GM19023 (cell line): ENCODE results near the gene RICTOR.

Experiments
- ATAC-seq: cut with Tn5 transposase; IDR thresholded peaks from one replicate; pipeline ENCODE4 v1.9.1; 2021; ENCODE audit warnings: mild to moderate bottlenecking, moderate library complexity; ENCODE audit not compliant: unreplicated experiment

Gene RICTOR

DNA sequence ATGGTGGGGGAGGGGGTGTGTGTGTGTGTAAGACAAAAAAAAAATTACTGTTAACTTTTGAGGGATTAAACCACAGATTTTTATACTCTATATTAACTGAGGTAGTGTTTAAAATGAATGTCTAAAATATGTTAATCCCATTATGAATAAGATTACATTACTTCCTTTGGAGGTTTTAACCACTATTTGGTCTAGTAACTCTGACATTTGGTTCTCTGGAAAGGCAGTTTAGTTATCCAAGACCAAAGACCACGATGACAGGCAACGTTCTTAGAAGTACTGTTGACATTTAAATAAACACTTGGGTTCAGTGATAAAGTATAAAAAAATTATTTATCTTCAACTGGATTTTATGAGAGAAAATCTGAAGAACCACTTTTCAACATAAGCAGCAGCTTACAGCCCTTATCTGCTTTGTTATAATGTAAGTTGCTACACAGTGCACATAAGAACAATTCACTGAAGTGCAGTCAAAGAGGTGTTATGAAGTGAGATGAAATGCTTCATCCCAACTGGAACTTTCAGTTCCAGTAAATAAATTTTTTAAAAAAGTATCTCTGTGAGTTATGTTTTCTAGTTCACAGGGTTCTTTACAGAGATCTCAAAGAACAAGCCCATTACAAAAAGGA is 133.9 kb downstream of the RICTOR start:
- no peak for ATAC-seq

DNA sequence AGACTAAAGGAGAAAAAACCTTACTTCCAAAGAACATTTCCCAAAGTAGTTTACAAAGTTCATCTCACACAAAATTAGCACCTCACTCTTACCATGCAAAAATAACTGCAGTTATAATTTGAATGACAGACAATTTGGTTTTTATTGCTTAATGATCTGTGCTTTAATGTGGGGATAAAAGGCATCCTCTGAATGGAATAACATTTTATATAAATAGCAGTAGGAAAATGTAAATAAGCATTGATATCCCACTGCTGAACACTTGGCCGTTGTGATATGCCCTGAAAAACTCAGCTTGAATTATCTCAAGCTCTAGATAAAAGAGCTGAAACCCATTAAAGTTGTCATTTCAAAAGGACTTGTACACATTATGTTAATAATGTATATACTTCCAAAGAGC is 135.2 kb downstream of the RICTOR start:
- no peak for ATAC-seq

DNA sequence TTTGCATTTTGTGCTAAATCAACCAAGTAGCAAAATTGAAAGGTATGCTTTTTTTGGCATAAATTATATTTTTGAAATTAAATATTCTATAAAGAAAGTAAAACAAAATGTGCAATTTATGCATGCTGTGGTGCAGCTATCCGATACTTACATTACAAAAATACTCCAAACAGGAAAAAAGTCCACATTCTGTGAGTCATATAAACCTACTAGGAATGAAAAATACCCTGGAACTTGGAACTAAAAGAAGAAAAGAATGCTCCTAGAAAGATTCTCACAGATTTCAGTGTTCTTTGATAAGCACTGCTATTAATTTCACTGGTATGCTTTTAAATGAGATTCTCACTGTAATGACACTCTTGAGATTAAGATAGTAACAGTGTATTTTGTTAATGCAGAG is 135.8 kb downstream of the RICTOR start:
- ATAC-seq: no peak

DNA sequence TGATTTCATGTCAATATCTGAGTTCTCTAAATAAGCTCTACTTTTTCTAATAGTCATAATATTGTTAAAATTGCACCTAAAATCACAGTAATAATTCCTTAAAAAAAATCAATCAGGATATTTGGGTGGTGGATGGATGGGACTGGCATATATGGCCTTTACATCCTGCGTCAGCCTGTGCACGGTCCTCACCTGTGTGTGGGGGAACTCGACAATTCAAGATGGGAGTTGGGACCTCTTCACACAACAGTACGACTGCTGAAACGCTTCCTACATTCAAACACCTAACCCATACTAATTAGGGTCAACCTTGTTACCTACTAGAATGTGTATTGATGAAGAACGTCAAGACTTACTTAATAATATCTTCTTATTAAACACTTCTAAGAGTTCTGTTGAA is 137.9 kb downstream of the RICTOR start:
- ATAC-seq: no peak

DNA sequence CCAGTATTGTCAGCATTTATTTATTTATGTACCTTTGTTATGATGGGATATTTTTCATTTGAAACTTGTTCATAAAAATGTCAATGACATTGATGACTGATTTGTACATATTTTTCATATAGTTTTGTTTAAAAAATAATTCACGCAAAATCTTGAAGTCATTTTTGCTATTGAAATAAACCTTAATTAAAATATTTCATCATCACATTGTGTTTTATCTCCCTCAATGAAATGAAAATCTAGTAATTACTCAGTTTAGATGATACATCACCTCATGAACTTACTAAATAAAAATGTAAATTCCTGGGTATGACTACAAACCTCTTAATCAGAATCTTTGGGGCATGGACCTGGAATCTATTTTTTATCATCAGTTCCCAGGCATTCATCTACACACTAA is 138.8 kb downstream of the RICTOR start:
- ATAC-seq: no peak

DNA sequence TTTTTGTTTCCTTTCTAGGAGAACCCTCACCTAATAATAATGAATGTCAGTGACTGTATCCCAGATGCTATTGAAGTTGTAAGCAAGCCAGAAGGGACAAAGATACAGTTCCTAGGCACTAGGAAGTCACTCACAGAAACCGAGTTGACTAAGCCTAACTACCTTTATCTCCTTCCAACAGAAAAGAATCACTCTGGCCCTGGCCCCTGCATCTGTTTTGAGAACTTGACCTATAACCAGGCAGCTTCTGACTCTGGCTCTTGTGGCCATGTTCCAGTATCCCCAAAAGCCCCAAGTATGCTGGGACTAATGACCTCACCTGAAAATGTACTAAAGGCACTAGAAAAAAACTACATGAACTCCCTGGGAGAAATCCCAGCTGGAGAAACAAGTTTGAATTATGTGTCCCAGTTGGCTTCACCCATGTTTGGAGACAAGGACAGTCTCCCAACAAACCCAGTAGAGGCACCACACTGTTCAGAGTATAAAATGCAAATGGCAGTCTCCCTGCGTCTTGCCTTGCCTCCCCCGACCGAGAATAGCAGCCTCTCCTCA is 141.3 kb downstream of the RICTOR start:
- no peak for ATAC-seq

DNA sequence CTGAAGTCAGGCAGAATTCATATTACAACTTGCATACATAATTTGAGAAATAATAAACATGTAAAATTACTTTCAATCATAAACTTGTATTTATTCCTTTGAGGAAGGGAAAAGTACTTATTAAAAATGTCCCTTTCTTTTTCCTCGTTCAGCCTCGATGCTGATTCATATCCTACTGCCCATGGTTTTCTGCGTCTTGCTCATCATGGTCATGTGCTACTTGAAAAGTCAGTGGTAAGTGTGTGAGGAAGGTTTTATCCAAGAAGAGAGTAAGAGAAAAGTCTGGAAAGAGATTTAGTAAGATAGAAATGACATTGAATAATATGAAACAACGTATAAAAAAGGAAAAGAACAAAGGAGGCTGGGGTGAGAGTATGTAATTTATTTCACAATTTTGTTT is 142.5 kb downstream of the RICTOR start:
- ATAC-seq: no peak

DNA sequence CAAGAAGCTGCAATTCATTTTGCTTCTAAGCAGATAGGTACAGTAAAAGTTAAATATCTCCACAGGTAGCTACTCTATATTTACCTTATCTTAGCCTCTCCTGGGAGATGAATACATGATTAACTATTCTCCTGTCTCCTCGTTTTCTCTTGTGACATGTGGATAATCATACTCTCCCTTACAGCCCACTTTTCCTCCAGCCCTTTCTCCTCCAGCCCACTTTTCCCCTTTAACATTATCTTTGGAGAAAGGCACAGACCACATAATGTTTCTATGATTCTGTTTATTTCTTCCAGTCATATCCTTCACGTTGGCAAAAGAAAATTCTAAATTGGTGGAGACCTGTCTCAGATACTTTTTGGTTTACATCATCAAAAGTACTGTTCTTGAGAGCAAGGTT is 144.4 kb downstream of the RICTOR start:
- no peak for ATAC-seq

DNA sequence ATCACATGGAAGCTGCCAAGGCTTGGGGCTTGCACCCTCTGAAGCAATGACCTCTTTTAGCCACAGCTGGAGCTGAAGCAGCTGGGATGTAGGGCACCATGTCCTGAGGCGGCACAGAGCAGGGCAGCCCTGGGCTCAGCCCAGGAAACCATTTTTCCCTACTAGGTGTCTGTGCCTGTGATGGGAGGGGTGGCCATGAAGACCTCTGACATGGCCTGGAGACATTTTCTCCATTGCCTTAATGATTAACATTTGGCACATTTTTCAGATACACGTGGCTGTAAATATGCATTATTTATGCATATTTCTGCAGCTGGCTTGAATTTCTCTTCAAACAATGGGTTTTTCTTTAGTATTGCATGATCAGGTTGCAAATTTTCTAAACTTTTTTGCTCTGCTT is 146.7 kb downstream of the RICTOR start:
- ATAC-seq: no peak

DNA sequence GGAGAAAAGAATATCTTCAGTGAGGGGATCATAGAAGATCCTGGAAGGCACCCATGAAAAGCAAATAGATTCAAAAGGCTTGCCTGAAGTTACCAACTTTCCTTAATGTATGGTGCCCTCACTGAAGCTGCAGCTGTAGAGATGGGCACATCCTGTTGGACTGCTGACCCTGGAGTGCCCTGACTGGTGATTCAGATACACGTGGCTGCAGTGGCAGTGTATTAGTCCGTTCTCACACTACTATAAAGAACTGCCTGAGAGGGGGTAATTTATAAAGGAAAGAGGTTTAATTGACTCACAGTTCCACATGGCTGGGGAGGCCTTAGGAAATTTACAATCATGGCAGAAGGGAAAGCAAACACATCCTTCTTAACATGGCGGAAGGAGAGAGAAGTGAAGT is 148.1 kb downstream of the RICTOR start:
- no peak for ATAC-seq

DNA sequence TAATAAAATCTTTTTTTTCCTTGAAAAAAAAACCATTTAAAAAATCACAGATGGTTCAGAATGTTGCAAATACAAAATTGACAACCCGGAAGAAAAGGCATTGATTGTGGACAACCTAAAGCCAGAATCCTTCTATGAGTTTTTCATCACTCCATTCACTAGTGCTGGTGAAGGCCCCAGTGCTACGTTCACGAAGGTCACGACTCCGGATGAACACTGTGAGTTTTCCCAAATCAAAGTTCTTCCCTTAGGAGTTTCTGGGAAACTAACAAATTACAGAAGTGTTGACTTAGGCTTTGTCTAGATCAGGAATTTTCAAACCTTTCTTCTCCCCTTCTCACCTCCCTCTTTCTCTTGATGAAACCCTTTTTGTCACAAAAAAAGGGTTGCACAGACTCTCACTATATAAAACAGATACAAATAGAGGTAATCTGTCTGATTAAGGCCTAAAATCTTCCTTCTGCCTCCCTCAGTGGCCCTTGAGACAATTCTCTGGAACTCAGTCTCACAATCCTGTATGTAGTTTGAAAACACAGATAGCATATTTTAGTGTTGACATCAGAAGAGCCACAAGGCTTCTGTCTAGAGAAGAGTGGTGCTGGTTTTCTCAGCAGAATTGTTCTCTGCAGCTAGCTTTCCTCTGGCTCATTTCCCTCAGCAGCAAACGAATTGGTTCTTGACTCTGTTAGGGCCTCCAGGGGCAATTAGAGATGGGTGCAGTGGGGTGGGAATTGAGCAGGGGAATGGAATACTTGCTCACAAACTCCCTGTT is 148.9 kb downstream of the RICTOR start:
- ATAC-seq: no peak

DNA sequence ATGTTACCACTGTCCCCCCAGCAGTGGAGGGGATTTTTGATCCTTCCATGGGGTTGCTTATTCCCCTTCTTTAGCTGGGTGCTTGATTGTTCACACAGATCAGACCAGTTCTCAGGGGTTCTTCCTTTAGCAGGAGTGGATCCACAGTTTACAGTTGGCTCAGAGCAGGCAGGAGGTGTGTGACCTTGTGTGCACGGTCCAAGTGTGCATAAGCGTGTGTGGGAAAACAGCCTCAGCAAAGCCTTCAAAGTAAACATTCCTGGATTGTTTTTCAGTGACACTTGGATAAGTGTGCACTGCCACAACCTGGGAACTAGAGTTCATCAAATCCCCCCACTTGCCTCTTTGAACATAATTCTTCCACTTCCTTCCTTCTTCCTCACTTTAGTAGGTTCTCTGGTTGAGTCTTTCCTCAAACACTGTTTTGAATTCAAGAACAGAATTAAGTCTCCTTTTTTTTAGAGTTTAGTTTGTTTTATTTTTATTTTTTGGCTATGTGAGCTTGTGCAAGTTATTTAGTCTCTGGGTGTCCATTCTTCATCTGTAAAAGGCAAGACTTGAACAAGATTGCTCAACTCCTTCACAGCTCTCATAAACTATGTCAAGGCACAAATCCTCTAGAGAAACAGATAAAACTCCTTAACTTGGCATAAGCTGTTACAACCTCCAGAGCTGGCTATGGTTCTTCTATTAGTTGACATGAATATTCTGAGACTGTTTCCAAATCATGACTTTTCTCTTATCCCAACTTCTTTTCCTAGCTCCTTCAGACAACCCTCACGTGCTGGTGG is 150.3 kb downstream of the RICTOR start:
- no peak for ATAC-seq

DNA sequence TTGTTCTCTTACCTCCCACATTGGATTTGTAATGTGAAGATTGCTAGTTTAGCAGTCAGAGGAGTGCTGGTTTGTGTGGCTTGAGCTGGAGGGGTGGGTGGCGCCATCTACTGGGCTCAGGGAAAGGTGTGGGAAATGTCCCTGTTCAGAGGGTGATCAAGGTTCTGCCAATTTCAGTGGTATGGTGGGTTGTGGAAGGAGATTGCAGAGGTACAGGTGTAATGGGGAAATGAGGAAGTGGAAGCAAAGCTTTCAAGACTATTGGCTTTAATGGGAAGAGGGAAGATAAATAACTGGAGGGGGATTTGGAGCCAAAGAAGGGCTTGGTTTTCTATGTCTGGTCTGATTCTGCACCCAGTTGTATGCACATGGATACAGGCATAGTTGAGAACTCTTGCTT is 152.0 kb downstream of the RICTOR start:
- peak; percentile 76 for ATAC-seq

DNA sequence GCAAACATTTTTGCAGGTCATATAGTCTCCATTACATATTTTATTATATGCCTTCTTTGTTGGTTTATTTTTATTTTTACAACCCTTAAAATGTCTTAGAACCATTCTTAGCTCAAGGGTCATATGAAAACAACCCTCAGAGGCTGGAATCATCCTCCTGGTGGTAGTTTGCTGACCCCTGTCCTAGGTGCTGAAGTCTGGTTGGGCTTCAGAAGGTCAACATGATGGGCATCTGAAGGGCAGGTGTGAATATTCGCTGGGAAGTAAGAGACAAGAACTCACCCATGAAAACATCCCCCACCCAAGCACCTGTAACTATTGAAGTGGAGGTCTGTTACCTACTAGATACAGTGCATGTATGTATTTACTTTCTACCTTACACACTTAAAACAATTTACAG is 153.0 kb downstream of the RICTOR start:
- no peak for ATAC-seq

DNA sequence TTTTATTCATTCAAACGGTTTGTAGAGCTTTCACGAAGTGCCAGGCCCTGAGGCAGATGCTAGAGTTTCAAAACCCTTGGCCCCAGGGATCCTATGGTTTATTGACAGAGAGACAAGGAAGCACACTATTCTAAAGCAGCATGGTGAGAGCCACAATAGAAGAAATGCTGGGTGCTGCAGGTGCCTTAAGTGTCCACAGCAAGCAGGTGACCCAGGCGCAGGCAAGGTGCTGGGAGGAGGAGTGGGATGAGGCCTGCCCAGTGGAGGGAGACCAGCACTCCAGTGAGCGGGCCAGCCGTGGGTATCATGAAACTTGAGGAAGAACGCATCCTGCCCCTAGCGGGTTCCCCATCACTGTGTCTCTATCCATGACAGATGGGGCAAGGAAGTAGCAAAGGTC is 157.4 kb downstream of the RICTOR start:
- no peak for ATAC-seq

DNA sequence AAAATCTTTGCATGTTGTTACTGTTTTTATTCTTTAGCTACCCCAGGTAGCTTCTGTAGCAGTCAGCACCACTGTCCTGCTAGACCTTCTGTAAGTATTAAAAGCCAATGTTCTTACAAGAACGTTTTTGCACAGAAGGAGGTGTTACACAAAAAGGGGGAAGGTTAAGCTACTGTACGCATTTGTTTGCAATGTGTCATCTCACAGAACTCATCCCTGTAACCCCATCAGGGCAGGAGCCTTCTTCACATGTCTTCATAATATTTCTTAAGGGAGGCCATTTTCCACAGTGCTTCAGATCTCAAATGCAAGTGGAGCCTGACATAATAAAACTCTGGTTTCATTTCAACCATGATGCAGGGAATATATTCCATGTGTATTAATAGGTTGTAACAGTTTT is 160.5 kb downstream of the RICTOR start:
- no peak for ATAC-seq

DNA sequence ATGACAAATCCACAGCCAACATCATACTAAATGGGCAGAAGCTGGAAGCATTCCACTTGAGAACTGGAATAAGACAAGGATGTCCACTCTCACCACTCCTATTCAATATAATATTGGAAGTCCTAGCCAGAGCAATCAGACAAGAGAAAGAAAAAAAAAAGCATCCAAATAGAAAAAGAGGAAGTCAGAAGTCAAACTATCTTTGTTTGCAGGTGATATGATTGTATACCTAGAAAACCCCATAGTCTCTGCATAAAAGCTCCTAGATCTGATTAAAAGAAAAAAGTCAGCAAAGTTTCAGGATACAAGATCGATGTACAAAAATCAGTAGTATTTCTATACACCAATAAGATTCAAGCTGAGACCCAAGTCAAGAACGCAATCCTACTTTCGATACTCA is 162.3 kb downstream of the RICTOR start:
- no peak for ATAC-seq

DNA sequence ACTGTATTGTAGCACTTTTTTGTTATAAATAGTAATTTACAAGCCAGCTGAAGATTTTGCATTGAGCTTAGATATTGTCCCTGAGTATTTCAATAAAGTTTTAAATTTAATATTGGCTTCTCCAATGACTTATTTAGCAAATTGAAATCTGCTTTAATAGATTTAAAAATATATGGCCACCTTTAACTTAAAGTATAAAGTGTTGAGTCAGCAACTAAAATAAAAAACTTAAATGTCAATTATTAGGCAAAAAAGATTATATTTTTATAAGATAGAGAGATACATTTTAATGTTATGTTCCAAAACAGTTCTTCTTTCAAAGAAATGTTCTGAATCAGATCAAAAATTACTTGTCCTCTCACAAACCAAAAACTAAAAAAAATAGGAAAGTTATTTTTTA is 167.7 kb downstream of the RICTOR start:
- no peak for ATAC-seq

DNA sequence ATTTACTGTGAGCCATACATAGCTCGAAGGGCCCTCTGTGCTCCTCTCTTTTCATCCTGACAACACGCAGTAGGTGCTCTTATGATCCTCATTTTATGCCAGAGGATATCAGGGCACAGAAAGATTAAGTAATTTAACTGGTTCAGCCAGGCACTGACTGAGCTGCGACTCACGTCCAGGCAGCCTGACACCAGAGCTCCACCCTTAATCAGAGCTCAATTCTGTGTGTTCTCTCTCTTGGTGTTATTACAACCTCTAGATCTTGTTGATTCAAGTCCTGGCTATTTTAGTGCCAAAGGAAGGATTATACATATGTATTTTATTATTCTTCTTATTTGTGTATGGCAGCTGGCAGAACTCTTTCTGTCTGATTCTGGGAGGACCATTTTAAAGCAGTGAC is 168.7 kb downstream of the RICTOR start:
- ATAC-seq: no peak

DNA sequence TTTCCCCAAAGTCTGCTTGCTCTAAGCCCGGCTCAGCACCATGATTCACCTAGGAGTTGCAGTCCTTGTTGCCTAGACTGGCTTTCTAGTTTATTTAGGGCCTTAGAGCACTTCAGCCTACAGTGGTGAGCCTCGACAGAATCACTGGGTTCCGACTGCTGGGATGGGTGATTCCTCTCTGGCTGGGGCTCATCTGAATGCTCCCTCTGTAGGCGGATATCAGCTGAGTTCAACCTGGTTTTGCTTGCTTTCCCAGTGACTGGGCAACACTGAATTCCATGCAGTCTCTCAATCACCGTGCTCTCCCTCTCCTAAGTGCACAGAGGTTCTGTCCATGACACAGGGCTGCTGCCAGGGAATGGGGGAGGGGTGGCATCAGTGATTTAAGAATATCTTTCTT is 174.3 kb downstream of the RICTOR start:
- ATAC-seq: no peak

DNA sequence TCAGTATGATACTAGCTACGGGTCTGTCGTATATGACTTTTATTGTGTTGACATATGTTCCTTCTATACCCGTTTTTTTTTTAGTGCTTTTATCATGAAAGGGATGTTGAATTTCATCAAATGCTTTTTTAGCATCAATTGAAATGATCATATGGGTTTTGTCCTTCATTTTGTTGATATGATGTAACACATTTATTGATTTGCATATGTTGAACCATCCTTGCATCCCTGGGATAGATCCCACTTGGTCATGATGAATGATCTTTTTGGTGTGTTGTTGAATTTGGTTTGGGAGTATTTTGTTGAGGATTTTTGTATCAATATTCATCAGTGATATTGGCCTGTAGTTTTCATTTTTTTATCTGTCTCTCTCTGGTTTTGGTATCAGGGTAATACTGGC is 177.4 kb downstream of the RICTOR start:
- no peak for ATAC-seq

DNA sequence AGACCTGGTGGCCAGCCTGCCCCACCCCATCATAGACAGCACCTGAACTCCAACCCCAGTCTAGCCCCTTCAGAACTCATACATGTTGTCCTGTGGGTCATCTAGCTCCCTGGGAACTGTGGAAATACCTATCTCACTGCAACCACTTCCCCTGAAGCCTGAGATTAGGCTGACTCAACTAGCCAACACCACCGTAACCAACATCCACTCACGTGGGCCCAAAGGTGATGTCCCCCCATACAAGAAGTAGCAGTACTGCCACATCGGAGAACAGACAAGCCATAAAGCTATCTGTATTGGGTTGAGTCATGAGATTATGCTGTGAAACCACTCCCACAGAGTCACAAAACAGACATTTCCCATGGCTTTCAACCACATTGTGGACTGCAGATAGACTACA is 181.8 kb downstream of the RICTOR start:
- no peak for ATAC-seq
